ENCODE measurements around the gene RDM1.

GRCh38 chr17:35947156-35947585 lies 16.6 kb upstream of the RDM1 start:
- TF ChIP-seq CTCF (IDR thresholded peaks at IDR 0.05 in 8 of 11, conservative IDR thresholded peaks at IDR 0.05 in 3 of 11), result peak; percentile 38 to 80 (median 71)
- TF ChIP-seq POLR2A (IDR thresholded peaks at IDR 0.05), result no peak
- no peak for TF ChIP-seq POLR2AphosphoS5 (IDR thresholded peaks at IDR 0.05)
